ENCODE data around the gene TRIO. TPM values are rescaled to one million over a fixed set of nuclear protein-coding genes. Genes with fewer than 3 reads are reported as not detected.

Gene TRIO
- total and polyA plus RNA-seq, 2 donors (not counting 3 experiments of a cell fraction or from before 2014, with no cell fraction given), result 82.9 to 248 TPM

- Histone ChIP-seq H3K79me2 (ENCODE audit: control insufficient read depth, insufficient read depth, low read length) (no peaks in the 10 kb centered on the region), H3K9me3 (replicated peaks; ENCODE audit: control insufficient read depth, insufficient read depth, low read length) (no peaks in the 10 kb centered on the region), H3K9me1 (replicated peaks; ENCODE audit: control insufficient read depth, extremely low read depth, insufficient read depth, low read length) (no peaks in the 10 kb centered on the region), H3K36me3 (ENCODE audit: control insufficient read depth in 2 of 2, extremely low read depth in 1 of 2, insufficient read depth in 2 of 2, low read length in 2 of 2) (peaks cover 10 to 15% of the 10 kb centered on the region in 2 experiments), H3K4me3 (replicated peaks in 1 of 3; ENCODE audit: insufficient read depth in 1 of 3, low read depth in 1 of 3, low read length in 3 of 3) (no peak overlapping the region), H3K9ac (replicated peaks; ENCODE audit: extremely low read depth, insufficient read depth, low read length) (no peak overlapping the region), H3K4me1 (ENCODE audit: control insufficient read depth, extremely low read depth, insufficient read depth, low read length) (no peaks in the 10 kb centered on the region), H3K27me3 (ENCODE audit: control insufficient read depth in 2 of 2, insufficient read depth in 2 of 2, low read length in 2 of 2) (no peaks in the 10 kb centered on the region), H4K20me1 (replicated peaks; ENCODE audit: control insufficient read depth, extremely low read depth, insufficient read depth, low read length) (no peaks in the 10 kb centered on the region), H3K4me2 (ENCODE audit: insufficient read depth, low read length) (no peak overlapping the region), H2AFZ (ENCODE audit: low read depth, low read length) (no peak overlapping the region), H3K27ac (ENCODE audit: insufficient read depth, low read depth, low read length) (no peak overlapping the region)
- BruUV-seq (replicated peaks), result no TSS peak
- dilution Hi-C loops (cut with MboI; ENCODE audit: extremely low pct_ligation_motif_present, low sequenced_read_pairs) (no loop called here), intact Hi-C loops (cut with micrococcal nuclease) (loop anchor here (5.0 kb wide), 1 partner anchor 136 kb away; no protein-coding TSS in a partner anchor)
- ChIA-PET CTCF (interaction anchor here (2.6 kb wide), 1 partner anchor 138 kb away, joined by 12 read pairs; no protein-coding TSS in a partner anchor), POLR2A (no interaction called here)
- DNase-seq (ENCODE audit: low read depth, low spot score), result no peak
- no peak for FAIRE-seq
- TF ChIP-seq MYC (IDR thresholded peaks at IDR 0.05; ENCODE audit: low read depth, low read length), result no peak
- no peak for TF ChIP-seq POLR2AphosphoS5 (IDR thresholded peaks at IDR 0.05; ENCODE audit: insufficient read depth, low read depth, low read length)
- TF ChIP-seq MAX (IDR thresholded peaks at IDR 0.05; ENCODE audit: insufficient read depth, insufficient read length), result no peak
- no peak for TF ChIP-seq EZH2 (IDR thresholded peaks at IDR 0.05; ENCODE audit: borderline replicate concordance, low read depth, low read length, severe bottlenecking)
- TF ChIP-seq CTCF (IDR thresholded peaks at IDR 0.05; ENCODE audit: extremely low read depth in 1 of 2, insufficient read depth in 1 of 2, low read depth in 1 of 2, low read length in 2 of 2), result no peak
- TF ChIP-seq GATA2 (IDR thresholded peaks at IDR 0.05; ENCODE audit: insufficient read depth, insufficient read length, low read depth, low read length), result no peak
- TF ChIP-seq JUN (IDR thresholded peaks at IDR 0.05; ENCODE audit: borderline replicate concordance, insufficient read depth, insufficient read length, low read depth), result no peak
- no peak for TF ChIP-seq FOS (IDR thresholded peaks at IDR 0.05; ENCODE audit: borderline replicate concordance, insufficient read depth, low read length)
- no peak for TF ChIP-seq POLR2A (IDR thresholded peaks at IDR 0.05; ENCODE audit: low read depth, low read length)
Measured at GRCh38 chr5:14510880-14511279, 367.7 kb downstream of the TRIO start.
